ENCODE measurements around the gene EDN2.

The EDN2 gene

GRCh38 chr1:41471658-41472057, 12.8 kb downstream of the EDN2 start:
- no peaks in the 10 kb centered on the region for H3K27me3 ChIP-seq (ENCODE audit: insufficient read depth, poor library complexity, severe bottlenecking)
- no peak for TF ChIP-seq POLR2AphosphoS5 (IDR thresholded peaks at IDR 0.05; ENCODE audit: low read depth)
- no peak for DNase-seq (ENCODE audit: low read depth in 1 of 2, low spot score in 1 of 2)
- no peak overlapping the region for H3K27ac ChIP-seq (replicated peaks)
- no peak overlapping the region for H3K4me3 ChIP-seq (replicated peaks; ENCODE audit: insufficient read depth, low read length)

- no peak for DNase-seq (ENCODE audit: low read depth in 1 of 2, low spot score in 1 of 2)
- TF ChIP-seq POLR2AphosphoS5 (IDR thresholded peaks at IDR 0.05; ENCODE audit: low read depth) (no peak), GABPA (IDR thresholded peaks at IDR 0.05; ENCODE audit: low read depth) (no peak), REST (IDR thresholded peaks at IDR 0.05; ENCODE audit: insufficient replicate concordance, low read depth) (no peak), SPI1 (IDR thresholded peaks at IDR 0.05; ENCODE audit: borderline replicate concordance, low read depth) (no peak)
- TF ChIP-seq, protein P1, sequence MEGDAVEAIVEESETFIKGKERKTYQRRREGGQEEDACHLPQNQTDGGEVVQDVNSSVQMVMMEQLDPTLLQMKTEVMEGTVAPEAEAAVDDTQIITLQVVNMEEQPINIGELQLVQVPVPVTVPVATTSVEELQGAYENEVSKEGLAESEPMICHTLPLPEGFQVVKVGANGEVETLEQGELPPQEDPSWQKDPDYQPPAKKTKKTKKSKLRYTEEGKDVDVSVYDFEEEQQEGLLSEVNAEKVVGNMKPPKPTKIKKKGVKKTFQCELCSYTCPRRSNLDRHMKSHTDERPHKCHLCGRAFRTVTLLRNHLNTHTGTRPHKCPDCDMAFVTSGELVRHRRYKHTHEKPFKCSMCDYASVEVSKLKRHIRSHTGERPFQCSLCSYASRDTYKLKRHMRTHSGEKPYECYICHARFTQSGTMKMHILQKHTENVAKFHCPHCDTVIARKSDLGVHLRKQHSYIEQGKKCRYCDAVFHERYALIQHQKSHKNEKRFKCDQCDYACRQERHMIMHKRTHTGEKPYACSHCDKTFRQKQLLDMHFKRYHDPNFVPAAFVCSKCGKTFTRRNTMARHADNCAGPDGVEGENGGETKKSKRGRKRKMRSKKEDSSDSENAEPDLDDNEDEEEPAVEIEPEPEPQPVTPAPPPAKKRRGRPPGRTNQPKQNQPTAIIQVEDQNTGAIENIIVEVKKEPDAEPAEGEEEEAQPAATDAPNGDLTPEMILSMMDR (IDR thresholded peaks at IDR 0.05; ENCODE audit: insufficient read depth, low read length), result no peak
- Histone ChIP-seq H3K27ac (replicated peaks) (no peak overlapping the region), H3K4me3 (replicated peaks; ENCODE audit: insufficient read depth, low read length) (no peak overlapping the region), H3K27me3 (ENCODE audit: insufficient read depth, poor library complexity, severe bottlenecking) (no peaks in the 10 kb centered on the region)
Measured at GRCh38 chr1:41469706-41470105, 14.8 kb downstream of the EDN2 start.

DNA sequence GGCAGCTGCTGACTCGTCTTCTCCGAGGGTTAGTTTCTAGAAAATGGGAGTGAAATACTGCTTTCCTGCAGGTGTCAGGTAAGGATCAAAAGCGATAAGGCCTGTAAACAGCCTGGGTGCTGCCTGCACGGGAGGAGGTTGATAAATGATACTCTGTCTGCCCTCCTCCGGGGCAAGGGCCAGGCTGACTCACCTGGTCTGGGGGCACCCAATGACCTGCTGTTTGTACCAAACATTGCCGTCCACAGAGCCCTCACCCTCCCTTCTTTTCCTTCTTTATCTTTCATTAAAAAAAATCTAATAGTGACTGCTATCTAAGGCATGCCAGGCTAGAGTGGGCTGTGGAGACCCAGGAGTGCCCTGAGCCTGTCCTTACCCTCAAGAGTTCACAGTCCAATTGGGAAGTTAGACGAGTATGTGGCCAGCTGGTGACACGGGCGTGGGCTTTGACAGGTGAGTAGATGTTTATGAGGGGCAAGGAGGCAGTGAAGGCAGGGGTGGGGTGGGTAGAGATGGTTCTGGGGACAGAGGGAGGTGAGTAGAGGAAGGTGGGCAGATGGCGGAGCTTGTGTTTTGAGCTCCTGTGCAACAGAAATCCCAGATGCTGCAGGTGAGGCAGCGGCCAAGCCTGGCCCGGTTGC, 16.2 kb downstream of the EDN2 start:
- H3K27ac ChIP-seq (replicated peaks), result no peak overlapping the region
- TF ChIP-seq, protein P1 (IDR thresholded peaks at IDR 0.05; ENCODE audit: insufficient read depth, low read length), result no peak
- no peak for TF ChIP-seq REST (IDR thresholded peaks at IDR 0.05; ENCODE audit: insufficient replicate concordance, low read depth)
- no peak overlapping the region for H3K4me3 ChIP-seq (replicated peaks; ENCODE audit: insufficient read depth, low read length)
- H3K27me3 ChIP-seq (ENCODE audit: insufficient read depth, poor library complexity, severe bottlenecking), result no peaks in the 10 kb centered on the region
- DNase-seq (ENCODE audit: low read depth in 1 of 2, low spot score in 1 of 2), result no peak

DNA sequence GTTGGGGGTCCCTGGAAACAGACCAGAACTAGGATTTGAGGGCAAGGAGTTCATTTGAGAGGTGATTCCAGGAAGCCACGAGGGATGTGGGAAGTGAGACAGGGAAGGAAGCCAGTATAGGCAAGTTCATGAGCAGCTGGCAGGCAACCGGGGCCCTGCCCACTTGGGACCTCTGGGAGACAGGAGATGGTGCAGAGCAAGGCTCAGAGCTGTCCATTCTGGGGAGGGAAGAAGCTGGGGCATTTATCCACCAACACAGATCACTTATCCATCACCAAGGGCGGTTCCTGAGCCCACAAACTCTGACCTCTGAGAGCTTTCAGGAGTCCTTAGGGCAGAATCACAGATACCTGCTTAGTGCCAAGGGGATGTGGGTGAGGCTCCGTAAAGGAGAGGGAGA, 16.8 kb downstream of the EDN2 start:
- TF ChIP-seq, protein P1 (IDR thresholded peaks at IDR 0.05; ENCODE audit: insufficient read depth, low read length), result no peak
- TF ChIP-seq POLR2AphosphoS5 (IDR thresholded peaks at IDR 0.05; ENCODE audit: low read depth) (no peak), REST (IDR thresholded peaks at IDR 0.05; ENCODE audit: insufficient replicate concordance, low read depth) (no peak), GABPA (IDR thresholded peaks at IDR 0.05; ENCODE audit: low read depth) (no peak), SPI1 (IDR thresholded peaks at IDR 0.05; ENCODE audit: borderline replicate concordance, low read depth) (no peak)
- H3K27ac ChIP-seq (replicated peaks), result no peak overlapping the region
- no peak overlapping the region for H3K4me3 ChIP-seq (replicated peaks; ENCODE audit: insufficient read depth, low read length)
- no peak for DNase-seq (ENCODE audit: low read depth in 1 of 2, low spot score in 1 of 2)
- H3K27me3 ChIP-seq (ENCODE audit: insufficient read depth, poor library complexity, severe bottlenecking), result no peaks in the 10 kb centered on the region

Measured in HL-60 (cell line).